GM18873 (cell line): ENCODE data around the gene GNG7.
"Not testable (repeated sequence)": the region's sequence is repeated elsewhere in the genome, so short reads cannot be mapped to it uniquely, and the experiment has no call there.

ENCODE experiments used
- ATAC-seq: cut with Tn5 transposase; IDR thresholded peaks from one replicate; pipeline ENCODE4 v1.9.1; 2021; ENCODE audit warnings: mild to moderate bottlenecking, moderate library complexity, moderate number of reproducible peaks; ENCODE audit not compliant: unreplicated experiment, low FRiP score

Gene GNG7

GRCh38 chr19:2607712-2608601 lies 94.5 kb downstream of the GNG7 start:
- ATAC-seq = peak; percentile 31

- not testable (repeated sequence) for ATAC-seq
Measured at GRCh38 chr19:2606774-2607173, 95.7 kb downstream of the GNG7 start.

GRCh38 chr19:2605889-2606288 lies 96.6 kb downstream of the GNG7 start:
- not testable (repeated sequence) for ATAC-seq

- ATAC-seq = no peak
Measured at GRCh38 chr19:2604747-2605329, 97.7 kb downstream of the GNG7 start.

- ATAC-seq = no peak
Measured at GRCh38 chr19:2603334-2603733, 99.2 kb downstream of the GNG7 start.

GRCh38 chr19:2602391-2603181 lies 99.9 kb downstream of the GNG7 start:
- no peak for ATAC-seq

GRCh38 chr19:2600914-2601870 lies 101.3 kb downstream of the GNG7 start:
- no peak for ATAC-seq

GRCh38 chr19:2594319-2594718 lies 108.2 kb downstream of the GNG7 start:
- no peak for ATAC-seq

GRCh38 chr19:2592824-2593223 lies 109.7 kb downstream of the GNG7 start:
- no peak for ATAC-seq

GRCh38 chr19:2591537-2592291 lies 110.8 kb downstream of the GNG7 start:
- no peak for ATAC-seq

- ATAC-seq = no peak
Measured at GRCh38 chr19:2590630-2591399, 111.7 kb downstream of the GNG7 start.

GRCh38 chr19:2589441-2589840 lies 113.1 kb downstream of the GNG7 start:
- ATAC-seq = no peak

GRCh38 chr19:2588081-2588777 lies 114.3 kb downstream of the GNG7 start:
- no peak for ATAC-seq

GRCh38 chr19:2587001-2587719 lies 115.3 kb downstream of the GNG7 start:
- ATAC-seq = no peak

- no peak for ATAC-seq
Measured at GRCh38 chr19:2586196-2586595, 116.3 kb downstream of the GNG7 start.

GRCh38 chr19:2584002-2584401 lies 118.5 kb downstream of the GNG7 start:
- ATAC-seq = no peak
